IPS-NIHi7 (cell line): ENCODE results near the gene PRTFDC1.
"Not testable (repeated sequence)": the region's sequence is repeated elsewhere in the genome, so short reads cannot be mapped to it uniquely, and the experiment has no call there.

Source experiments
- DNase-seq: peaks from one replicate; pipeline ENCODE4 v3.0.0; 2012; ENCODE audit warnings: mixed read lengths; ENCODE audit errors: extremely low spot score

The PRTFDC1 gene, protein sequence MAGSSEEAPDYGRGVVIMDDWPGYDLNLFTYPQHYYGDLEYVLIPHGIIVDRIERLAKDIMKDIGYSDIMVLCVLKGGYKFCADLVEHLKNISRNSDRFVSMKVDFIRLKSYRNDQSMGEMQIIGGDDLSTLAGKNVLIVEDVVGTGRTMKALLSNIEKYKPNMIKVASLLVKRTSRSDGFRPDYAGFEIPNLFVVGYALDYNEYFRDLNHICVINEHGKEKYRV

DNA sequence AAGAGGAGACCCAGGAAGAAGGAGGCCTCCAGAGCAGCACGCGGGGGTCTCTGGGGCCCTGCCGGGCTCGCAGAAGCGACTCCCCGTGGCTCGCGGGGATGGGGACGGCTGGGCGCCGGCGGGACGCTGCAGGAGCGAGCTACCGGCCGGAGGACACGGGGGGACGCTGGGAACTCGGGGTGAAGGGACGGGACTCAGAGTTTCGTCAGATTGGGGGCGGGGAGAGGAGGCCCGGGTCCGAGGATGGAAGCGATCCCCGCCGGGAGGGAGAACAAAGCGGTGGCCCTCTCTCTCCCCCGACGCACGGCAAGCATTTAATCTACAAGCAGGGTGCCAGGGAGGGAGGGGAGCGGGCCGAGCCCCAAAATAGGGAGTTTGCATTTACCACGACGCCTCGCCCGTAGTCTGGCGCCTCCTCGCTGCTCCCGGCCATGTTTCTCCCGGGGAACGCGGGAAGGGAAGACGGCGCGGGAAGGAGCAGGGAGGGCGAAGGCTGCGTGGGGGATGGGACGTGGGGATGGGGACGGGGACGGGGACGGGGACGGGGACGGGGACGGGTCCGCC is at the start of gene PRTFDC1:
Gene PRTFDC1 (minus strand): TSS at position 464 of the 564 bp plus-strand sequence. CDS start 31 bp downstream, at position 433.
- peak; percentile 53 for DNase-seq

GRCh38 chr10:24998044-24998443 is 45.6 kb upstream of the PRTFDC1 start:
- DNase-seq: no peak

DNA sequence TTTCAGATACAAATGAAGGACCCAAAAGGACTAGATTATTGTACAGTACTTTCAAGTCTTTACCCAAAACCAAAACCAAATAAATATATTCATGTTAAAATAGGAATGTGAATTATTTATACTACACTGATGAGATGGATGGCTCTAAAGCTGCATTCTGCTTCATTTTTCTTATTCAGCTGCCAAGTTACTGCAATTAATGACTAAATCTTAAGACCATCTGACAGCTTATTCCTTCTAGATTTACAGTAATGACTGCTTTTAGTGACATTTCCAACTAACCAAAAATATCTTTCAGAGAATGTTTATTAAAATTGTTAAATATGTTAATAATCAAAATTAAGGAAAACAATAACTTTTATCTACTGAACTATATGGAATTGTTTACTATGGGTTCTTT is 42.7 kb upstream of the PRTFDC1 start:
- no peak for DNase-seq

GRCh38 chr10:24993237-24993958 is 41.0 kb upstream of the PRTFDC1 start:
- no peak for DNase-seq

DNA sequence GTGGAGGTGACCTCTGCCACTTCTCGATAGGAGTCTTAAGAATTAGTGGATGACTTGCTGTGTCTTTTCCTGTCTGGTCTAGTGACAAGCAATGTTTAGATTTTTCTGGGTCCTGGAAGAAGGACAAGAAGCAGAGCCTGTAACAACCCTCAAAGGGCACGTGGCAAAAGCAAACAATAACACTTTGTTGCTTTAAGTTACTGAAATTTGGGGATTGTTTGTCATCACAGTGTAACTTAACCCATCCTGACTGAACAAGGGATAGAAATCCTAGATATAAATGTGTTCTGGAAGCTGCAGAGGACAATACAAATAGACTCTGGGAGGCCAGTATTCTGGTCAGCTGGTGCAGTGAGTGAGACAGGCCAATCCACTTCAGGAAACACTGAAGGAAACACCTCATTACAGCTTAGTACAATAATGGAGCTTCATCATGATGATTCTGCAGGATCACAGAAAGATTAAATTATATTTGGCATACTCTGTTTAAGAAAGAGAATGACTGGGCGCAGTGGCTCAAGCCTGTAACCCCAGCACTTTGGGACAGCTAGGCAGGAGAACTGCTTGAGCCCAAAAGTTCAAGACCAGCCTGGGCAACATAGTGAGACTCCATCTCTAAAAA is 40.2 kb upstream of the PRTFDC1 start:
- DNase-seq: no peak

GRCh38 chr10:24991298-24991697 is 38.9 kb upstream of the PRTFDC1 start:
- DNase-seq: no peak

GRCh38 chr10:24989867-24990266 is 37.5 kb upstream of the PRTFDC1 start:
- DNase-seq: no peak

- no peak for DNase-seq
These were observed 36.6 kb upstream of the PRTFDC1 start for GRCh38 chr10:24988831-24989640.

- no peak for DNase-seq
These were observed 32.5 kb upstream of the PRTFDC1 start for GRCh38 chr10:24984906-24985305.

- DNase-seq: no peak
These were observed 31.5 kb upstream of the PRTFDC1 start for GRCh38 chr10:24983946-24984345.

DNA sequence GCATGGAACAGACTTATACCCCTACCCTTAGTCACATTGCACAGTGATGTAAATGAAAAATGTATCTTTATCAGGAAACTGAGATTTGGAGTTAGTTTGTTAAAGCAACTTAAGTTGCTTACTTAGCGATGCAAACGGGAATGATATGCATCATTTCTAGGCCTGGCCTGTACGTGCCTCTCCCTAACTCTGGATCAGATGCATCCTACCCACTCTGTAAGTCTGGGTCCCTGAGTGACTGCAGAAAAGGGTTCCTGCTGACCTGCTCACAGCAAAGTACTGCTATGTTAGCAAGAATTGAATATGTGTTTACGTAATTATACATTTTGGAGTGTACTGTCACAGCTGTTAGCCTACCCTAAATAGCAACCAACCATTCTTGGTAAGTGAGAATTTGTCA is 30.7 kb upstream of the PRTFDC1 start:
- DNase-seq: no peak

DNA sequence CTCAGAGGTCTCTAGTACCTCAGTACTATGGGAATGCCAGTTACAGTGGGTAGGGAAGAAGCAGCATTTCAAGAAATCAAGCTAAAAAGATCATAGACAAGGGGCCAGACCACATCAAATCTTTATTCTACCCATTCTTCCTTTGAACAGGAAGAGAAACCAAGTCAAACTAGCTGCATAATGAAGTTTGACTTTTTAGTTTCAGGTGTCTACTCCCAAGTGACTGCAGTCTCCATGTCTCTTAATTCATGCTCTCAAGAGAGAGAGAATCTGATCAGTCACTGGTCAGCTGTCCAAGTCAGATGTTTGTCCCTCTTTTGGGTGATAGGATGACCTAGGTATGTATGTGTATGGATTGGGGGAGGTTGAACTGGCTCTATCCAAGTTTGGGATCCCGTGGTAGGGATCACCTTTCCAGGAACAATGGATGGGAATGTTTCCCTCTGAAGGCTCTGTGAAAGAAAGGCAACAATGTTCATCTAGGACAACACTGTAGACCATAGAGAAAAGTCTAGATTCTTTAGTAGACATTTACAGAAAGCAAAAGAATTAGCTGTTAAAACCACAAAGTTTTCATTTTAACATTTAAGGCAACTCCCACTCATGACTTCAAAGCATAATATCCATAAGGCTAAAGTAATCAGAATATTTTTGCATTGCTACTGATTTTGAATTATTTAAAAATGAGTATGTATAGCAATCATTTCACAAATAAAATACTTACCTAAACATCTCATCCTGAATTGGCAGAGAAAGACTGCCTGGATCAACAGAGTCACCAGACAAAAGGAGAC is 30.1 kb upstream of the PRTFDC1 start:
- no peak for DNase-seq

DNA sequence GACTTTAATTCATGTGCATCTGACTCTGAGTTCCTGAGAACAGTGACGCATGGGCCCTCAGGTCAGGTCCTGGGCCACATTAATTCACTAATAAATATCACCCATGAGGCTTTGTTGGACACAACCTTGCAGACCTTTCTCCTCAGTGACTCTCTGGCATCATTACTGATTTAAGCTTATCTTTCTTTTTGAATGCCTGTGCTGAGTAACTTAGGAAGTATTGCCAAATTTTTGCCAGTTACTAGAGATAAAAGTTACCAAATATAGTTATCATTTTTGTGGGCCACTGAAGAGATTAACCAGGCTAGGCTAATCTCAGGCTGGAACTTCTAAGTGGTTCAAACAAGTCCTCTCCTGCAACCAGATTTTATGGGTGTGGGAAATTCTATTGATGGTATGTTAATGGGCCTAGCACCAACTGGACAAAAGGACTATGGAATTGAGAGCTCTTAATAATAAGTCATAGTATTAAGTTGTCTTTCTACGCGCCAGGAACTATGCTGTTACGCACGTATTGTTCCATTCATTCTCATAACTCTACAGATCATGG is 28.8 kb upstream of the PRTFDC1 start:
- no peak for DNase-seq

GRCh38 chr10:24979685-24980084 is 27.3 kb upstream of the PRTFDC1 start:
- no peak for DNase-seq

- no peak for DNase-seq
These were observed 22.6 kb upstream of the PRTFDC1 start for GRCh38 chr10:24974976-24975375.

GRCh38 chr10:24973163-24973562 is 20.8 kb upstream of the PRTFDC1 start:
- DNase-seq: no peak

GRCh38 chr10:24971374-24971773 is 19.0 kb upstream of the PRTFDC1 start:
- no peak for DNase-seq

GRCh38 chr10:24969841-24970281 is 17.5 kb upstream of the PRTFDC1 start:
- DNase-seq: no peak

- not testable (repeated sequence) for DNase-seq
These were observed 16.5 kb upstream of the PRTFDC1 start for GRCh38 chr10:24968951-24969350.

- DNase-seq: no peak
These were observed 15.9 kb upstream of the PRTFDC1 start for GRCh38 chr10:24968349-24968748.
